Stimulated activated CD8-positive, alpha-beta memory T cell treated with anti-CD3 and anti-CD28 coated beads, Interleukin-4, amount 100 ng/mL, for 24 hours (primary cell): ENCODE results near the gene C19orf53.

Experiments used
- DNase-seq: peaks from one replicate; pipeline ENCODE4 v3.0.0-alpha.2; 2020; ENCODE audit warnings: low read depth

The C19orf53 gene

GRCh38 chr19:13796301-13797057 lies 22.2 kb downstream of the C19orf53 start:
- DNase-seq: no peak

GRCh38 chr19:13797058-13797440 lies 22.8 kb downstream of the C19orf53 start:
- DNase-seq: no peak

- no peak for DNase-seq
These were observed 23.6 kb downstream of the C19orf53 start for GRCh38 chr19:13797870-13798269.

- no peak for DNase-seq
These were observed 25.4 kb downstream of the C19orf53 start for GRCh38 chr19:13799669-13800068.

- DNase-seq: no peak
These were observed 28.8 kb downstream of the C19orf53 start for GRCh38 chr19:13803038-13803437.

GRCh38 chr19:13804830-13805683 lies 30.8 kb downstream of the C19orf53 start:
- DNase-seq: no peak

DNA sequence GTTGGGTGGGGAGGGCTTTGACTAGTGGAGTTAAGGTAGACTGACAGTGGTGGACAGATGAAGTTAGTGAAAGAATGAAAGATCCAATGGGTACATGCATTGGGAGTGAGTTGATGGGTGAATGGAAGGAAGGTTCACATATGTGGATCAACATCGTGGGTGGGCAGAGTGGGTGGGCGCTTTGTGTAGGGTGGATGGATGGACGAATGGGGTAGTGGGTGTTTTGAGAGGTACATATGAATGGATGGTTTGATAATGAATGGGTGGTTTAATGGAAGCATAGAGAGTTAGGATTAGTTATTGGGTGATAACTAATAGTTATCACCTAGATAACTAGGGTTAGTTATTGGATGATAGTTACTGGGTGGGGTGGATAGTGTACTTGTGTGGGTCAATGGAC lies 32.5 kb downstream of the C19orf53 start:
- no peak for DNase-seq

DNA sequence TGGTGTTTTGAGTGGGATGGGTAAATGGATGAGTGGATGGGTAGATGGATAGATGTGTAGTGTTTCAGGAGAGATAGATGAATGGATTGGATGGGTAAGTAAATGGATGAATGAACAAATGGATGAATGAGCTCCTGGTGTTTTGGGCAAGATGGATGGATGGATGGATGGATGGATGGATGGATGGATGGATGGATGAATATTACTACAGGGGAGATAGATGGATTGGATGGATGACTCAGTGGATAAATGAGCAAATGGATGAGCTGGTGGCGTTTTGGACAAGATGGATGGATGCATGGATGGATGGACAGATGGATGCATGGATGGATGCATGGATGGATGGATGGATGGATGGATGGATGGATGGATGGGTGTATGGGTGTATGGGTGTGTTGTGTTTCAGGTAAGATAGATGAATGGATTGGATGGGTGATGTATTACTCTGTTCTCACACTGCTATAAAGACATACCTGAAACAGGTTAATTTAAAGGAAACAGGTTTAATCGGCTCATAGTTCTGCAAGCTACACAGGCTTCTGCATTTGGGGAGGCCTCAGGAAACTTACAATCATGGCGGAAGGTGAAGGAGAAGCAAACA lies 33.3 kb downstream of the C19orf53 start:
- DNase-seq: no peak

DNA sequence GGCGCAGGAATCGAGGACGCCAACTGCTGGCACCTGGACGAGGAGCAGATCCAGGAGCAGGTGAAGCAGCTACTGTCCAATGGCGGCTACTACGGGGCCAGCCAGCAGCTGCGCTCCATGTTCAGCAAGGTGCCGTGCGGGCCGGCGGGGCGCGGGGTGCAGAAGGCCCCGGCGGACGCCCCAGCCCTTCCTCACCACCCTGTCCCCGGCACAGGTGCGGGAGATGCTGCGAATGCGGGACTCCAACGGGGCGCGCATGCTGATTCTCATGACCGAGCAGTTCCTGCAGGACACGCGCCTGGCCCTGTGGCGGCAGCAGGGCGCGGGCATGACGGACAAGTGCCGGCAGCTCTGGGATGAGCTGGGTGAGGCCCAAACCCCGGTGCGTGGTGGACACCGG lies 34.6 kb downstream of the C19orf53 start:
- DNase-seq: no peak

DNA sequence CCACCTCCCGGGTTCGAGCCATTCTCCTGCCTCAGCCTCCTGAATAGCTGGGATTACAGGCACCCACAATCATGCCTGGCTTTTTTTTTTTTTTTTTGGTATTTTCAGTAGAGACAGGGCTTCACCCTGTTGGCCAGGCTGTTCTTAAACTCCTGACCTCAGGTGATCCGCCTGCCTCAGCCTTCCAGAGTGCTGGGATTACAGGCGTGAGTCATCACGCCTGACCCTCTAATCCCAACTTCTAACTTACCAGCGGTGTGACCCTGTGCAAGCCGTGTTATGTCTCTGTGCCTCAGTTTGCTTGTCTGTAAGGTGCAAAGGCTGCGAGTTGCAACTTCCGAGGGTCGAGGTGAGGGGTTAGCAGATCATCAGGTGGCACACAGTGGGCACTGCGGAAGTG lies 38.3 kb downstream of the C19orf53 start:
- no peak for DNase-seq

DNA sequence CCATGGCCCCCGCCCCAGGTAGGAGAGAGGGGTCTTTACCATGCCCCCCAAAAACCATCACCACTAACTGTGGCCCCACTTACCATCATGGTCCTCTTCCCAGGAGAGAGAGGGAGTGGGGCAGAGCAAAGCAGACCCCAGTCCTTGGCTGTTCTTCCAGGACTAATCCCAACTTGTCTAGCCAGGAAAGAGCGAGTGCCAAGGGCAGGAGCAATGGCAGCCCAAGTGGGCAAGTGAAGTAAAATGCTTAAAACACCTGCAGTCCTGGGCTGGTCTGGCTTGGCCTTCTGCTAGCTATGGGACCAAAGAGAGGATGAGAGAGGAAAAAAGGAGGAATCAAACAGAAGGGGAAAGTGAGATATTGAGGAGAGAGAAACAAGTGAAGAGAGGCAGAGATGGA lies 38.9 kb downstream of the C19orf53 start:
- no peak for DNase-seq

DNA sequence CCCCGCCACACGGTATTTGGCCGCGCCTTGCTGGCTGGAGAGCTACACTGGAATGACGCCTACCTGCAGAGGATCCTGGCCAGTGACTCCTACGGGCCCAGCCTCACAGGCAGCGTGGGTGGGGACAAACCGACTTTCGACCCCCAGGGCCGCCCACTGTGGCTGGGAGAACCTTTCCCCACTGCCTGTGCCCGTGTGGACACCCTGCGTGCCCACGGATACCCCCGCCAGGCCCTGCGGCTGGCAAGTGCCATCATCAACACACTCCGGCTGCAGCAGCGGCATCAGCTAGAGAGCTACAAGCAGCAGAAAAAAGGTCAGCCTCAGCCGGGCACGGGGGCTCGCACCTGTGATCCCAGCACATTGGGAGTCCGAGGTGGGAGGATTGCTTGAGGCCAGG lies 40.3 kb downstream of the C19orf53 start:
- DNase-seq: no peak

GRCh38 chr19:13817018-13817614 lies 42.9 kb downstream of the C19orf53 start:
- no peak for DNase-seq

GRCh38 chr19:13817615-13818371 lies 43.5 kb downstream of the C19orf53 start:
- DNase-seq: no peak

DNA sequence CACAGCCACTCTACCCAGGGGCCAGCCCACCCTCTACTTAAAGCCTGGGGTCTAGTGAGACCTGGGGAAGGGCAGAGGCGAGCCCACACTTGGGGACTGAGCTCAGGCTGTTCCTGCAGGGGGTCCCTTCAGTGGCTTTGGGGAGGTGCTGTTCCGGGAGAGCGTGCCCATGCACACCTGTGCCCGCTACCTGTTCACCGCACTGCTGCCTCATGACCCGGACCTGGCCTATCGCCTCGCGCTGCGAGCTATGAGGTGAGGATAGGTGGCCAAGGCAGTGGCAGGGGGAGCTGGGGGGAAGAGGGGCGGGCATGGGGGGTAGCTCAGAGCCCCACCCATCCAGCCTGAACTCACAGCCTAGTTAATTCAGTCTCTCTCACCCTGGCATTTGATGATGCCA lies 45.0 kb downstream of the C19orf53 start:
- DNase-seq: no peak

GRCh38 chr19:13821292-13821691 lies 47.0 kb downstream of the C19orf53 start:
- DNase-seq: no peak

DNA sequence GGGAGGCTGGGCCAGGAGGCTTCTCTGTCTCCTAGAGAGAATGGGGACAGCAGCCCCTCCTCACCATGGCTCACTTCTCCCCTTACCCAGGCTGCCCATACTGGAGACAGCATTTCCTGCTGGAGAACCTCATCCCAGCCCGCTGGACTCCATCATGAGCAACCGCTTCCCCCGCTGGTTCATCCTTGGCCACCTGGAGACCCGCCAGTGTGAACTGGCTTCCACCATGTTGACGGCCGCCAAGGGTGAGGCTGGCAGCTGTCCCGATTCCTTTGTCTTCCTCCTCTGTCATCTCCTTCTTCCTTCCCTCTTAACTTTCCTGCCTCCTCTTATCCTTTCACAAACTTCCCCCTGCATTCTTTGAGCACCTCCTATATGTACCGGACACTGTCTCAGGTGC lies 49.0 kb downstream of the C19orf53 start:
- no peak for DNase-seq

- no peak for DNase-seq
These were observed 49.6 kb downstream of the C19orf53 start for GRCh38 chr19:13823901-13824300.

DNA sequence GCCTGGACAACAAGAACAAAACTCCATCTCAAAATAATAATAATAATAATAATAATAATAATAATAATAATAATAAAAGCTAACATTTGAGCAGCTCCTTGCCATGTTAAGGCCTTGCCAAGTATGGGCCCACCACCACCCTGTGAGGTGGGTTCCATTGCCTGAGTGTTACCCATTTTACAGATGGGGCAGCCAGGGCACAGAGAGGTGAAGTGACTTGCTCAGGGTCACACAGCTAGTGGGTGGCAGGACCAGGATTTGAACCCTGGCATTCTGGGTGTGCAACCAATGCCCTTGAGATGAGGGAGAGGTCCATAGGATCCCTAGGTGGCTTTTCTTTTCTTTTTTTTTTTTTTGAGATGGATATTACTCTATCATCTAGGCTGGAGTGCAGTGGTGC lies 50.4 kb downstream of the C19orf53 start:
- DNase-seq: no peak

DNA sequence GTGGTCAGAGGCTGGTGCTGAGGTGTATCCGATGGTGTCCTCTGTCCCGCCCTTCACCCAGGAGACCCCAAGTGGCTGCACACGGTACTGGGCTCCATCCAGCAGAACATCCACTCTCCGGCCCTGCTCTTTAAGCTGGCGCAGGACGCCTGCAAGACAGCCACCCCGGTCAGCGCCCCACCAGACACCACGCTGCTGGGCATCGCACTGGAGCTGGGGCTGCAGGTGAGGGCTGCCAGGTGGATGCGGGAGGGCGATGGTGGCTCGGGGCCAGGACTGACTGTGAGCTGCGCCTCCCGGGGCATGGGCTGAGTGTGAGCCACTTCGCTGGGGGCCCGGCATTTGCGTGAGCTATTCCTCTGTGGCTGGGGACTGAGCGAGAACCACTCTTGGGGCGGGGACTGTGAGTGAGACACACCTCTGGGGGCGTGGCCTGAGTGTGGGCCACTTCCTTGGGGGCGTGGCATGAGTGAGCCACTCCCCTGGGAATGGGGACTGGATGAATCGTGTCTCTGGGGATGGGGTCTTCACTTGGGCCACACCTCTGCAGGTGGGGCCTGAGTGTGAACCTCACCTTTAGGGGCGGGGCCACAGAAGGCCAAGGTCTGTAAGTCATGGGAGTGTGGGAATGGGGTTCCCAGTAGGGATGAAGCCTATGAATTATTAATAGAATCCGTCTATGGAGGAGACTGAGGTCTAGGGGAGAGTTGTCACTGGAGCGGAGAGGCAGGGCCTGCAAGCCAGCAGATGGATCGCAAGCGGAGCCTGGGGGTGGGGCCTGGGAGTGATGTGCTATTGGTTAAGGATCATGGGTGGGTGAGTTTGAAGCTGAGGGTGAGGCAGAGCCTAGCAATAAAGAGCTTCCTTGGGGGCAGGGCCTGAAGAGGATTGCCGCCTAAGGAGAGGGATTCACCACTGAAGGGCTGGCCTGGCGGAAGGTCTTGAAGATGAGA lies 51.5 kb downstream of the C19orf53 start:
- no peak for DNase-seq
